Ovary (tissue), 9 donors: ENCODE data around the gene GOLGA8K. TPM values are rescaled to one million over a fixed set of nuclear protein-coding genes. Genes with fewer than 3 reads are reported as not detected.
"Not testable (repeated sequence)": the region's sequence is repeated elsewhere in the genome, so short reads cannot be mapped to it uniquely, and the experiment has no call there.

Source experiments
- DNase-seq, 5 donors: peaks; one replicate each; pipeline ENCODE4 v3.0.0-alpha.2; 2019 to 2020
- H3K27ac ChIP-seq, 2 donors: fragments of 200-600 bp; one replicate each; pipeline versions ENCODE4 v1.5.1 to v1.8.0; 2019 to 2022
- H3K27me3 ChIP-seq: fragments of 200-600 bp; one replicate; pipeline ENCODE4 v1.8.0; 2022
- H3K36me3 ChIP-seq: fragments of 200-600 bp; sonication (generic); one replicate; pipeline ENCODE4 v1.5.1; 2019
- H3K4me1 ChIP-seq: one replicate; pipeline ENCODE4 v1.8.1; 2013; ENCODE audit warnings: mild to moderate bottlenecking, moderate library complexity; ENCODE audit not compliant: insufficient read depth
- H3K4me3 ChIP-seq: fragments of 200-600 bp; sonication (generic); one replicate; pipeline ENCODE4 v1.5.1; 2017
- H3K9me3 ChIP-seq, 2 donors: fragments of 200-600 bp in 1 of 2; sonication (generic) in 1 of 2; one replicate each; pipeline versions ENCODE4 v1.5.1 to v1.8.1; 2013 to 2019; ENCODE audit warnings: mild to moderate bottlenecking in 1 of 2, moderate library complexity in 1 of 2
- WGBS, 3 donors: extraction: QIAGEN DNeasy Blood & Tissue Kit in 1 of 3; methylation state at CpG; one replicate each; pipeline versions ENCODE4 v1.1.5 to v1.1.7; 2013 to 2017; 5-methylcytosine and 5-hydroxymethylcytosine counted together
- intact Hi-C, 4 donors: fragments of 100-400 bp; cut with DNase I; formaldehyde crosslinking; loops; one replicate each; pipeline versions ENCODE4 v1.11.0 to v1.15.1; 2022 to 2023
- polyA plus RNA-seq, 2 donors: library from polyadenylated mRNA; stranded (reverse); fragments of 200-250 nt in 1 of 2; fragments of 350-450 nt in 1 of 2; fragmentation: Illumina TruSeq in 1 of 2; extraction: RNeasy Lipid Tissue Mini Kit (QIAGEN cat#74804) in 1 of 2; gene quantifications; one replicate each; pipeline ENCODE4 v1.2.3, GENCODE V29; 2013 to 2014
- small RNA-seq: library from RNA; depleted of rRNA; stranded (forward); fragments of <200 nt; gene quantifications from one replicate; pipeline ENCODE3, GENCODE V24; 2016
- total RNA-seq, 7 donors: library from RNA; depleted of rRNA in 2 of 7; stranded (reverse); fragments of >200 nt in 2 of 7; fragmentation: NEBNext Ultra II Directional in 3 of 7; extraction: Animal tissue kit (Norgen Biotek cat#: 25700) in 3 of 7; gene quantifications; one replicate each; pipeline versions ENCODE4 v1.1.0 to v1.2.4, GENCODE V29; 2016 to 2023
- donor health status: DM: no; HTN: no; CAD: no; lungs with moderate emphysema.
- donor health status: DM: no; HTN: no; CAD: no.
- donor health status: Bipolar disorder and iron deficiency.
- donor health status: DM: yes; HTN: yes; CAD: no.
- donor health status: DM: no; HTN: no; CAD: no.
- donor health status: DM: yes; HTN: yes; CAD: no.

The GOLGA8K gene
- total and polyA plus RNA-seq, 9 donors: 0.11 to 1.8 (median 0.65) TPM; not detected in 1

DNA sequence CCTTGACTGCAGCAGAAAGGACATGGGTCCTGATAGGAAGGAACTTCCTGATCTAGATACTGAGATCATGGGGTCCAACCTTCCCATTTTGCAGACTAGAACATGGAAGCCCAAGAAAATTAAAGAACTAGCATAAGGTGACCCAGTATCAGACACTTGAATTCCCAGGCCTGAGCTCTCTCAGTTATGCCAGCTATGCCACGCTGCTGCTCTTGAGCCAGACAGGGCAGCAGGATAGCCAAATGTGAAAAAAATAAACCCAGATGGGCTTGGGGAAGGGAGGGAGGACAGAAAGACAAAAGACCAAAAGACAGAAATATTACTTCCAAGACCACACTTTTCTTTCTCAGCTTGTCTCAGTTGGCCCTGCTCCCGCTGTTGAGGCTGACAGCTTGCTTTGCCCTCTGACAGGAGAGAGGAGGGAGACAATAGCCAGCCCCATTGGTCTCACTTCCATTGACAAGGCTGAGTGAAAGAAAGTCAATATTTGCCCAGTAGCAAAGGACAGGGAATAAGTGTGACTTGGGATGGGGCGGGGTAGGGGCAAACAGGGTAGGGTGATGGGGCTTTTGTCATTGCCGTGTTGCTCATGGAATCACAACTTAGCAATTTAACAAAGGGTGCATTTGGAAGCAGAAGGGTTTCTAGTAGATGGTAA is 52.4 kb downstream of the GOLGA8K start:
- intact Hi-C loops, H3K27me3 ChIP-seq, H3K9me3 ChIP-seq, DNase-seq, H3K4me1 ChIP-seq, H3K27ac ChIP-seq, H3K4me3 ChIP-seq, H3K36me3 ChIP-seq: not testable (repeated sequence)
- WGBS, 3 donors: 89% methylated on average over 2 of the region's 4 CpGs; no CpG with 5 or more reads in 2 of the 3 donors

DNA sequence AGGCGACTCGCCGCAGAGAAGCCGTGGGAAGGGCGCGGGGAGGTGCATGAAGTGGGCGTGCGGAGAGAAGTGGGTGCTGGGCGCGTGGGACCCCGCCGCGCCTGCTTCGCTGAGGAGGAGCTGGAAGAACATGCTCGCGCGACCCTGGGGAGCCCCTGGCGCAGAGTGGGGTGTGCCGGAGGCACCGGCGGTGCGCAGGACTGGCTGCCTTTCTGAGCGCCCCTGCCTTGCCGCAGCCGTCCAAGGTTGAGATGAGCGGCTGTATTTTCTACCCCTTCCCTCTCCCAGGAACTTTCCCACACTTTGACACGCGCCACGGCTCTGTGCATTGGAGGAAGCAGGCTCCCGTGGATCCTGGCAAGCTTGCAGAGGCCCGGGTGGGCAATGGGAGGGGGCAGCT is 56.1 kb downstream of the GOLGA8K start:
- 3 to 5% methylated on average over 8 to 9 of the region's 31 CpGs; no CpG with 5 or more reads in 1 of the 3 donors for whole genome bisulfite sequencing, 3 donors
- H3K36me3 ChIP-seq, intact Hi-C loops, H3K4me3 ChIP-seq, DNase-seq, H3K9me3 ChIP-seq, H3K27ac ChIP-seq, H3K4me1 ChIP-seq, H3K27me3 ChIP-seq: not testable (repeated sequence)

DNA sequence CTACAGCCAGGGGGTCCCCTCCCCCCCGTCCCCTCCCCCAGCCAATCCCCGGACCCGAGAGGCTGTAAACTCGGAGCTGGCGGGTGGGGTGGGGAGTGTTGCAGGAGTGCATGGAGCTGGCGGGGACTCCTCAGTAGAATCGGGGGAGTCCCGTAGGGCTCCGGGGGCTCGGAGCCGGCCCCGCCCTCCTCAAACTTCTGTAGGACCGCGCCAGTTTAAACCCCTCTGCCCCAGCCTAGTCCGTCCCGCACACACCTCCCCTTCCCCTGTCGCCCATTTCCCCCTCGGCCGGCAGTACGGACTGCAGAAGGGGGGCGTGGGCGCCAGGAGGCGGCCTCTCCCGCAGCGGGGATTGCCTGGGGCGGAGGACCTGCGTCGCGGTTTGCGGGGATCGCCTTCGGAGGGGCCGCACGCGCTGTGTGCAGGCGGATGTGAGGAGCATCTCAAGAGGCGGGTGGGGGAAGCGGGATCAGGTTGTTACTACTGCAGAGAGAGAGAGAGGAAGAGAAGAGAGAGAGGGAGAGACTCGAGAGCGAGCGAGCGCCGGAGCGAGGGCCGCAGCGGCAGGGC is 57.0 kb downstream of the GOLGA8K start:
- DNase-seq, H3K4me1 ChIP-seq, H3K27me3 ChIP-seq, H3K4me3 ChIP-seq, H3K36me3 ChIP-seq, H3K9me3 ChIP-seq, intact Hi-C loops, H3K27ac ChIP-seq: not testable (repeated sequence)
- 0 to 1% methylated on average over 4 to 10 of the region's 46 CpGs; no CpG with 5 or more reads in 1 of the 3 donors for WGBS, 3 donors

DNA sequence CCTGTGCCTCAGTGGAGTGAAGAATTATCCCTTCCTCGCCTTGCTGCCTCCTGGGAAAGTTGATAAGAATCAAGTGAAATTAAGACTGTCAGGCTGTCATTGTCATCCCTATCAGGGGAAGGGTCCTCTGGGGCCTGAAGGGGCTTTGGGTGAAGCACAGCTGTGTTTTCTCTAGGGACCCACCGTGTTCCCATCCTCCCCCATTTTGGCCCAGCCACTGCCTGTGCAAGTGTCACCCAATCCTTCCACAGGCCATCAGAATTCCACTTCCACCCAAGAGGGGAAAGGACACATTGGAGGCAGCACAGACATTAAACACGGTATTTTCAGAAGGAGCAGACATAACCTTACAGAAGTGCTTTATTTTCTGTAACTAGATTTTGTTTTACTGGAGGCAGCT is 59.2 kb downstream of the GOLGA8K start:
- 71 to 82% (median 75%) methylated on average over 1 to 2 of the region's 3 CpGs for WGBS, 3 donors
- H3K9me3 ChIP-seq, intact Hi-C loops, H3K4me3 ChIP-seq, H3K36me3 ChIP-seq, H3K27me3 ChIP-seq, H3K4me1 ChIP-seq, H3K27ac ChIP-seq, DNase-seq: not testable (repeated sequence)

Small RNAs within 50 kb of the gene (small RNA-seq; reads per million reads assigned to genes)
- not detected for gene RF00096
- gene RN7SL185P: not detected
- not detected for gene RN7SL539P

Other genes starting within 250 kb of the GOLGA8K start
- 1 to 10 TPM in 6 of 7 donors, not detected in 1; 1.1 to 3.1 (median 1.5) TPM for gene GOLGA8O, start 52.3 kb upstream of the GOLGA8K start, total RNA-seq
- 1 to 10 TPM in 1 of 2 donors, under 1 TPM in 1; 0.58 to 7.7 TPM for gene GOLGA8O, start 52.3 kb upstream of the GOLGA8K start, polyA plus RNA-seq
- gene GOLGA8N, start 190.2 kb upstream of the GOLGA8K start, total RNA-seq: 10 to 100 TPM in 5 of 7 donors, 1 to 10 TPM in 2; 7.3 to 15.7 (median 11.7) TPM
- gene GOLGA8N, start 190.2 kb upstream of the GOLGA8K start, polyA plus RNA-seq: 1 to 10 TPM; 7.2 to 9.2 TPM
- gene ARHGAP11A, start 212.2 kb upstream of the GOLGA8K start, total RNA-seq: 1 to 10 TPM in 5 of 7 donors, under 1 TPM in 2; 0.48 to 3.1 (median 1.1) TPM
- gene ARHGAP11A, start 212.2 kb upstream of the GOLGA8K start, polyA plus RNA-seq: 1 to 10 TPM in 1 of 2 donors, under 1 TPM in 1; 0.84 to 1.7 TPM
- gene SCG5, start 238.4 kb upstream of the GOLGA8K start, total RNA-seq: 10 to 100 TPM in 1 of 7 donors, 1 to 10 TPM in 3, under 1 TPM in 2, not detected in 1; 0.63 to 17.2 (median 2.0) TPM
- gene SCG5, start 238.4 kb upstream of the GOLGA8K start, polyA plus RNA-seq: 10 to 100 TPM in 1 of 2 donors, 1 to 10 TPM in 1; 6.6 to 34.1 TPM